ENCODE data around the gene RPLP2. TPM values are rescaled to one million over a fixed set of nuclear protein-coding genes. Genes with fewer than 3 reads are reported as not detected.

Gene RPLP2
- polyA plus RNA-seq, 1 donor (not counting 4 experiments of a cell fraction or from before 2014, with no cell fraction given): 632 TPM

GRCh38 chr11:861105-861479, 51.3 kb downstream of the RPLP2 start:
- TF ChIP-seq CTCF (optimal IDR thresholded peaks at IDR 0.05 in 1 of 3, IDR thresholded peaks at IDR 0.05 in 1 of 3, conservative IDR thresholded peaks at IDR 0.05 in 1 of 3; ENCODE audit: extremely low read depth in 1 of 3, insufficient read depth in 2 of 3, low read length in 3 of 3): no peak
- no peak for TF ChIP-seq EZH2 (IDR thresholded peaks at IDR 0.05; ENCODE audit: low read length)
- dilution Hi-C loops (cut with MboI; ENCODE audit: extremely low pct_ligation_motif_present, low sequenced_read_pairs): no loop called here
- no peaks in the 10 kb centered on the region for H3K9me1 ChIP-seq (ENCODE audit: control insufficient read depth, extremely low read depth, insufficient read depth, low read length)
- H3K36me3 ChIP-seq (ENCODE audit: control insufficient read depth in 2 of 2, extremely low read depth in 1 of 2, insufficient read depth in 2 of 2, low read length in 2 of 2): peaks cover 6 to 10% of the 10 kb centered on the region in 2 experiments
- H3K27ac ChIP-seq (ENCODE audit: control insufficient read depth, insufficient read depth, low read length): no peak overlapping the region
- no peaks in the 10 kb centered on the region for H3K27me3 ChIP-seq (ENCODE audit: control insufficient read depth, extremely low read depth, insufficient read depth, low read length)
- FAIRE-seq: no peak
- no peak overlapping the region for H3K4me3 ChIP-seq (ENCODE audit: control insufficient read depth in 2 of 3, extremely low read depth in 1 of 3, insufficient read depth in 2 of 3, low read depth in 1 of 3, low read length in 3 of 3)
- DNase-seq (ENCODE audit: low read depth, low spot score): no peak
- H3K4me2 ChIP-seq (ENCODE audit: control insufficient read depth, extremely low read depth, insufficient read depth, low read depth, low read length): no peak overlapping the region
- H3K79me2 ChIP-seq (ENCODE audit: control insufficient read depth, insufficient read depth, low read length): no peaks in the 10 kb centered on the region
- H2AFZ ChIP-seq (ENCODE audit: control insufficient read depth, low read length): no peak overlapping the region
- H3K9me3 ChIP-seq (ENCODE audit: control insufficient read depth, low read depth, low read length): no peaks in the 10 kb centered on the region
- H3K4me1 ChIP-seq (ENCODE audit: control insufficient read depth, extremely low read depth, insufficient read depth, low read length): peaks cover 4% of the 10 kb centered on the region
- no peak overlapping the region for H3K9ac ChIP-seq (ENCODE audit: control insufficient read depth, extremely low read depth, insufficient read depth, low read length)
- H4K20me1 ChIP-seq (ENCODE audit: control insufficient read depth, extremely low read depth, insufficient read depth, low read length): peaks cover 8% of the 10 kb centered on the region

GRCh38 chr11:862081-862661, 52.4 kb downstream of the RPLP2 start:
- no peak overlapping the region for H3K9ac ChIP-seq (ENCODE audit: control insufficient read depth, extremely low read depth, insufficient read depth, low read length)
- no peak overlapping the region for H3K4me3 ChIP-seq (ENCODE audit: control insufficient read depth in 2 of 3, extremely low read depth in 1 of 3, insufficient read depth in 2 of 3, low read depth in 1 of 3, low read length in 3 of 3)
- no peak for FAIRE-seq
- H3K27me3 ChIP-seq (ENCODE audit: control insufficient read depth, extremely low read depth, insufficient read depth, low read length): no peaks in the 10 kb centered on the region
- H3K36me3 ChIP-seq (ENCODE audit: control insufficient read depth in 2 of 2, extremely low read depth in 1 of 2, insufficient read depth in 2 of 2, low read length in 2 of 2): peaks cover under 1 to 15% of the 10 kb centered on the region in 2 experiments
- H4K20me1 ChIP-seq (ENCODE audit: control insufficient read depth, extremely low read depth, insufficient read depth, low read length): peaks cover 9% of the 10 kb centered on the region
- no peaks in the 10 kb centered on the region for H3K9me1 ChIP-seq (ENCODE audit: control insufficient read depth, extremely low read depth, insufficient read depth, low read length)
- no peaks in the 10 kb centered on the region for H3K9me3 ChIP-seq (ENCODE audit: control insufficient read depth, low read depth, low read length)
- no peak for DNase-seq (ENCODE audit: low read depth, low spot score)
- peaks cover 4% of the 10 kb centered on the region for H3K4me1 ChIP-seq (ENCODE audit: control insufficient read depth, extremely low read depth, insufficient read depth, low read length)
- no peak overlapping the region for H3K27ac ChIP-seq (ENCODE audit: control insufficient read depth, insufficient read depth, low read length)
- dilution Hi-C loops (cut with MboI; ENCODE audit: extremely low pct_ligation_motif_present, low sequenced_read_pairs): no loop called here
- H3K4me2 ChIP-seq (ENCODE audit: control insufficient read depth, extremely low read depth, insufficient read depth, low read depth, low read length): no peak overlapping the region
- no peak overlapping the region for H2AFZ ChIP-seq (ENCODE audit: control insufficient read depth, low read length)
- TF ChIP-seq EZH2 (IDR thresholded peaks at IDR 0.05; ENCODE audit: low read length) (no peak), CTCF (optimal IDR thresholded peaks at IDR 0.05 in 1 of 3, IDR thresholded peaks at IDR 0.05 in 1 of 3, conservative IDR thresholded peaks at IDR 0.05 in 1 of 3; ENCODE audit: extremely low read depth in 1 of 3, insufficient read depth in 2 of 3, low read length in 3 of 3) (no peak)
- H3K79me2 ChIP-seq (ENCODE audit: control insufficient read depth, insufficient read depth, low read length): no peaks in the 10 kb centered on the region

Small RNAs within 50 kb of the gene (small RNA-seq; reads per million reads assigned to genes)
- gene SNORA52 (ENCODE audit: insufficient read length in 3 of 3, low read depth in 3 of 3, low replicate concordance in 1 of 3): 0 reads per million in 3 experiments

Other genes with a start within 250 kb of the RPLP2 start
- 0.94 to 1.5 TPM (median 1.2 TPM) in 3 replicates for gene LMNTD2, start 249.2 kb upstream of the RPLP2 start, polyA plus RNA-seq
- gene RASSF7, start 249.0 kb upstream of the RPLP2 start, polyA plus RNA-seq: 23.1 to 63.6 TPM (median 24.3 TPM) in 3 replicates
- gene PHRF1, start 233.5 kb upstream of the RPLP2 start, polyA plus RNA-seq: 10.7 to 15.2 TPM (median 13.7 TPM) in 3 replicates
- gene IRF7, start 194.0 kb upstream of the RPLP2 start, polyA plus RNA-seq: 7.1 to 10.9 TPM (median 9.5 TPM) in 3 replicates
- not detected in 3 replicates for gene CDHR5, start 185.0 kb upstream of the RPLP2 start, polyA plus RNA-seq
- not detected in 3 replicates for gene SCT, start 182.8 kb upstream of the RPLP2 start, polyA plus RNA-seq
- not detected in 3 replicates for gene DRD4, start 172.7 kb upstream of the RPLP2 start, polyA plus RNA-seq
- gene DEAF1, start 114.7 kb upstream of the RPLP2 start, polyA plus RNA-seq: 8.1 to 13.1 TPM (median 8.2 TPM) in 3 replicates
- gene TMEM80, start 114.2 kb upstream of the RPLP2 start, polyA plus RNA-seq: 19.5 to 32.8 TPM (median 29.8 TPM) in 3 replicates
- gene EPS8L2, start 103.7 kb upstream of the RPLP2 start, polyA plus RNA-seq: 81.4 to 297 TPM (median 114 TPM) in 3 replicates
- gene TALDO1, start 62.5 kb upstream of the RPLP2 start, polyA plus RNA-seq: 162 to 200 TPM (median 170 TPM) in 3 replicates
- gene GATD1, start 32.5 kb upstream of the RPLP2 start, polyA plus RNA-seq: 24.4 to 48.0 TPM (median 24.6 TPM) in 3 replicates
- not detected in 3 replicates for gene CEND1, start 19.9 kb upstream of the RPLP2 start, polyA plus RNA-seq
- gene SLC25A22, start 11.7 kb upstream of the RPLP2 start, polyA plus RNA-seq: 8.4 to 21.2 TPM (median 13.5 TPM) in 3 replicates
- 2.5 to 6.4 TPM (median 2.9 TPM) in 3 replicates for gene PIDD1, start 4.7 kb upstream of the RPLP2 start, polyA plus RNA-seq
- gene PNPLA2, start 8.9 kb downstream of the RPLP2 start, polyA plus RNA-seq: 5.3 to 14.3 TPM (median 10.2 TPM) in 3 replicates
- gene CRACR2B, start 18.0 kb downstream of the RPLP2 start, polyA plus RNA-seq: 0.17 to 1.1 TPM (median 0.34 TPM) in 3 replicates
- gene CD151, start 23.0 kb downstream of the RPLP2 start, polyA plus RNA-seq: 434 to 997 TPM (median 500 TPM) in 3 replicates
- gene POLR2L, start 32.6 kb downstream of the RPLP2 start, polyA plus RNA-seq: 145 to 308 TPM (median 245 TPM) in 3 replicates
- 42.1 to 73.0 TPM (median 70.8 TPM) in 3 replicates for gene TSPAN4, start 32.9 kb downstream of the RPLP2 start, polyA plus RNA-seq
- gene CHID1, start 100.8 kb downstream of the RPLP2 start, polyA plus RNA-seq: 23.0 to 37.4 TPM (median 27.2 TPM) in 3 replicates
- 42.4 to 79.1 TPM (median 47.8 TPM) in 3 replicates for gene AP2A2, start 115.9 kb downstream of the RPLP2 start, polyA plus RNA-seq
- not detected in 3 replicates for gene MUC6, start 226.8 kb downstream of the RPLP2 start, polyA plus RNA-seq